ENCODE data around the gene NXPE2. TPM values are rescaled to one million over a fixed set of nuclear protein-coding genes. Genes with fewer than 3 reads are reported as not detected.

The NXPE2 gene
- total RNA-seq, 1 donor = under 0.01 TPM

DNA sequence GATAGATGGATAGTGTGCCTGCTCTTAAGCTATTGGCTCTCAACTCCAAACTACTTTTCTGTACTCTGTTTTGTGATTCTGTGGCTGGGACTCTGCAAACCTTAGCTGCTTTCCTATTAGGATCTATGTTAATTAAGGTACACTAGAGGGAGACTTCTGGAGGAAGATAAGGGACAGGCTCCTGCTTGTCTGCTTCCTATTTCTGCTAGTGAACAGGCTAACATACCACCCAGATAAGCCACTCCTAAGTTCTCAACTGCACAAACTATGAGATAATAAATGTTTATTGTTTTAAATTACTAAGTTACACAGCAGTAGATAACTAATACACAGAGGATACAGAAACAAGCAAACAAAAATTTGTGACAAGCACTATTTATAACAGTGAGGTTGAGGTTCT is 10.2 kb upstream of the NXPE2 start:
- Histone ChIP-seq H3K4me2 (ENCODE audit: insufficient read depth, low read length) (no peak overlapping the region), H3K27ac (ENCODE audit: low read depth, low read length) (no peak overlapping the region), H4K20me1 (ENCODE audit: insufficient read depth, low read length) (no peaks in the 10 kb centered on the region), H3K4me1 (ENCODE audit: insufficient read depth, low read length) (no peaks in the 10 kb centered on the region), H3K27me3 (ENCODE audit: insufficient read depth, low read length) (no peaks in the 10 kb centered on the region), H3K9me3 (ENCODE audit: low read depth, low read length) (no peaks in the 10 kb centered on the region), H3K4me3 (ENCODE audit: insufficient read depth, low read length) (no peak overlapping the region), H3K79me2 (ENCODE audit: insufficient read depth, low read length) (no peaks in the 10 kb centered on the region), H3K36me3 (ENCODE audit: insufficient read depth, low read length) (no peaks in the 10 kb centered on the region), H2AFZ (ENCODE audit: low read length) (no peak overlapping the region)
- TF ChIP-seq, protein P1, sequence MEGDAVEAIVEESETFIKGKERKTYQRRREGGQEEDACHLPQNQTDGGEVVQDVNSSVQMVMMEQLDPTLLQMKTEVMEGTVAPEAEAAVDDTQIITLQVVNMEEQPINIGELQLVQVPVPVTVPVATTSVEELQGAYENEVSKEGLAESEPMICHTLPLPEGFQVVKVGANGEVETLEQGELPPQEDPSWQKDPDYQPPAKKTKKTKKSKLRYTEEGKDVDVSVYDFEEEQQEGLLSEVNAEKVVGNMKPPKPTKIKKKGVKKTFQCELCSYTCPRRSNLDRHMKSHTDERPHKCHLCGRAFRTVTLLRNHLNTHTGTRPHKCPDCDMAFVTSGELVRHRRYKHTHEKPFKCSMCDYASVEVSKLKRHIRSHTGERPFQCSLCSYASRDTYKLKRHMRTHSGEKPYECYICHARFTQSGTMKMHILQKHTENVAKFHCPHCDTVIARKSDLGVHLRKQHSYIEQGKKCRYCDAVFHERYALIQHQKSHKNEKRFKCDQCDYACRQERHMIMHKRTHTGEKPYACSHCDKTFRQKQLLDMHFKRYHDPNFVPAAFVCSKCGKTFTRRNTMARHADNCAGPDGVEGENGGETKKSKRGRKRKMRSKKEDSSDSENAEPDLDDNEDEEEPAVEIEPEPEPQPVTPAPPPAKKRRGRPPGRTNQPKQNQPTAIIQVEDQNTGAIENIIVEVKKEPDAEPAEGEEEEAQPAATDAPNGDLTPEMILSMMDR (IDR thresholded peaks at IDR 0.05; ENCODE audit: extremely low read depth, low read depth, low read length) = no peak
- no peak for DNase-seq (ENCODE audit: insufficient read length, low spot score, missing footprints)

DNA sequence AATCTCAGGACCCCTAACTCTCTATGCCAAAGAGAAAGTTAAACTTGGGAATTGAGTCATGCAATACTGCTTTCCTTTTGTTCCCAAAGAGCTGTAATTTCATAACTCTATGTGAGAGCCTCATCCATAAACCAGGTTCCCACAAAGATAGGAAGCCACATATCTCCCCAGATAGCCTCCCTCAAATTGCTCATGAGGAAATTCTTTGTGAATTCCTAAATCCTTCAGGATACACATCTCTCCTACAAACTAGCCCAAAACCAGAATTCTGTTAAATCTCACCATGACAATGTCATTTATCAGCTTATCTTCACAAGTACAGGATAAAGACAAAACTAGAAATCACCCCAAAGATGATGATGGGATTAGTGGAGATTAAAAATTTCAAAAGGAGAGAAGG is 4.7 kb upstream of the NXPE2 start:
- Histone ChIP-seq H3K4me2 (ENCODE audit: insufficient read depth, low read length) (no peak overlapping the region), H4K20me1 (ENCODE audit: insufficient read depth, low read length) (no peaks in the 10 kb centered on the region), H3K27me3 (ENCODE audit: insufficient read depth, low read length) (no peaks in the 10 kb centered on the region), H3K4me1 (ENCODE audit: insufficient read depth, low read length) (peaks cover 7% of the 10 kb centered on the region), H3K4me3 (ENCODE audit: insufficient read depth, low read length) (no peak overlapping the region), H3K79me2 (ENCODE audit: insufficient read depth, low read length) (no peaks in the 10 kb centered on the region), H3K27ac (ENCODE audit: low read depth, low read length) (no peak overlapping the region), H3K9me3 (ENCODE audit: low read depth, low read length) (no peaks in the 10 kb centered on the region), H3K36me3 (ENCODE audit: insufficient read depth, low read length) (no peaks in the 10 kb centered on the region), H2AFZ (ENCODE audit: low read length) (no peak overlapping the region)
- TF ChIP-seq, protein P1 (IDR thresholded peaks at IDR 0.05; ENCODE audit: extremely low read depth, low read depth, low read length) = no peak
- DNase-seq (ENCODE audit: insufficient read length, low spot score, missing footprints) = peak; percentile 59

DNA sequence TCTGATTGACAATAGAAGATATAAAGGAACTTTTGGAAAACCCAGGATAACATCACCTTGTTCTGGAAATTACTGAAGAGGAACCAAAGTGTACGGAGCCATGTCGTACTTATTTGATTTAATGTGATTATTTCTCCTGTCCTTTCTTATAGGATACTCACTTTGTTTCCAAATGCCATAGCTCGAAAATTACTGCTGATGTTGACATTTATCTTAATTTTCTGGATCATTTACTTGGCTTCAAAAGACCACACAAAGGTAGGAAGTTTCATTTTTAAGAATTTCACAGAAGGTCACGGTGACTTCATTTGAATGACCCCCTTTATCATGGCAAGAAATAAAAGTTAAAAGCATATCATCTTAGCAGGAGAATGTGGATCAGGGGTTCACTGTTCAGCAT is 1.2 kb downstream of the NXPE2 start:
- H3K9me3 ChIP-seq (ENCODE audit: low read depth, low read length) = no peaks in the 10 kb centered on the region
- no peak overlapping the region for H3K27ac ChIP-seq (ENCODE audit: low read depth, low read length)
- H3K4me1 ChIP-seq (ENCODE audit: insufficient read depth, low read length) = peaks cover 9% of the 10 kb centered on the region

DNA sequence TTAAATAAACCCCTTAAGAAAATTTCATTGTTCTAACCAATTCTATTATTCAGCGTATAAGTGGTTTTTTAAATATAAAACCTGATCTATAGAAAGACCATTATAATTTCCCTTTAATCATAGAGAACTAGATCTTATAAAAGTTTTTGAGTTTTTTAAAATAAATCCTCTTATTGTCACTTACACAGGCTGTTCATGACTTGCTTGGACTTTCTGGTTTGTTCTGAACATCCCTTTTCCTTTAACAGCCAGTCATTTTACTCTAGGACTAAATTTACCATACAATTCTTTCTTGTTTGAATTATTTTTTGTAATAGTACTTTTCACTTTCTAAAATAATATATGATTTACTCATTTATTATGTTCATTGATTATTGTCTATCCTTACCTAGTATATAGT is 4.7 kb downstream of the NXPE2 start:
- TF ChIP-seq, protein P1 (IDR thresholded peaks at IDR 0.05; ENCODE audit: extremely low read depth, low read depth, low read length) = no peak
- DNase-seq (ENCODE audit: insufficient read length, low spot score, missing footprints) = no peak
- no peaks in the 10 kb centered on the region for H3K9me3 ChIP-seq (ENCODE audit: low read depth, low read length)
- H3K36me3 ChIP-seq (ENCODE audit: insufficient read depth, low read length) = no peaks in the 10 kb centered on the region
- no peak overlapping the region for H3K4me3 ChIP-seq (ENCODE audit: insufficient read depth, low read length)
- no peaks in the 10 kb centered on the region for H3K79me2 ChIP-seq (ENCODE audit: insufficient read depth, low read length)
- H2AFZ ChIP-seq (ENCODE audit: low read length) = no peak overlapping the region
- no peaks in the 10 kb centered on the region for H3K27me3 ChIP-seq (ENCODE audit: insufficient read depth, low read length)
- H3K4me1 ChIP-seq (ENCODE audit: insufficient read depth, low read length) = peaks cover 8% of the 10 kb centered on the region
- no peaks in the 10 kb centered on the region for H4K20me1 ChIP-seq (ENCODE audit: insufficient read depth, low read length)
- no peak overlapping the region for H3K4me2 ChIP-seq (ENCODE audit: insufficient read depth, low read length)
- no peak overlapping the region for H3K27ac ChIP-seq (ENCODE audit: low read depth, low read length)

More for the DNA sequence above, 1.2 kb downstream of the NXPE2 start:
- Histone ChIP-seq H3K4me2 (ENCODE audit: insufficient read depth, low read length) (no peak overlapping the region), H3K79me2 (ENCODE audit: insufficient read depth, low read length) (no peaks in the 10 kb centered on the region), H4K20me1 (ENCODE audit: insufficient read depth, low read length) (no peaks in the 10 kb centered on the region), H3K4me3 (ENCODE audit: insufficient read depth, low read length) (no peak overlapping the region), H2AFZ (ENCODE audit: low read length) (no peak overlapping the region), H3K27me3 (ENCODE audit: insufficient read depth, low read length) (no peaks in the 10 kb centered on the region), H3K36me3 (ENCODE audit: insufficient read depth, low read length) (no peaks in the 10 kb centered on the region)
- TF ChIP-seq, protein P1 (IDR thresholded peaks at IDR 0.05; ENCODE audit: extremely low read depth, low read depth, low read length) = no peak
- DNase-seq (ENCODE audit: insufficient read length, low spot score, missing footprints) = no peak

Measured in osteoblast (primary cell).